HEK293 (cell line): ENCODE results near the gene LIMA1.
A peak's percentile ranks its signal among the peaks of the same experiment; 100 is the strongest.

Experiments
- AEBP2 ChIP-seq: fragments of 450-650 bp; formaldehyde crosslinking; IDR thresholded peaks from 2 replicates; pipeline ENCODE4 v1.5.1; 2016; ENCODE audit warnings: missing biosample characterization, missing genetic modification characterization, borderline replicate concordance
- BCL11B ChIP-seq: fragments of 450-650 bp; formaldehyde crosslinking; IDR thresholded peaks from 2 replicates; pipeline ENCODE4 v1.5.1; 2016; ENCODE audit warnings: low read depth, missing biosample characterization, missing genetic modification characterization
- FEZF1 ChIP-seq: fragments of 450-650 bp; formaldehyde crosslinking; IDR thresholded peaks from 2 replicates; pipeline ENCODE4 v1.5.1; 2016; ENCODE audit warnings: missing biosample characterization, missing genetic modification characterization
- IKZF3 ChIP-seq: fragments of 450-650 bp; IDR thresholded peaks from 2 replicates; pipeline ENCODE4 v1.5.0; 2018; ENCODE audit warnings: missing biosample characterization, mild to moderate bottlenecking, missing genetic modification characterization, moderate library complexity
- PRDM6 ChIP-seq: fragments of 450-650 bp; formaldehyde crosslinking; IDR thresholded peaks from 2 replicates; pipeline ENCODE4 v1.5.1; 2017; ENCODE audit warnings: missing biosample characterization, missing genetic modification characterization
- ZBTB10 ChIP-seq: fragments of 450-650 bp; formaldehyde crosslinking; IDR thresholded peaks from 2 replicates; pipeline ENCODE4 v1.5.1; 2016; ENCODE audit warnings: missing biosample characterization, missing genetic modification characterization
- ZBTB11 ChIP-seq: fragments of 450-650 bp; formaldehyde crosslinking; conservative IDR thresholded peaks from 2 replicates; pipeline ENCODE4 v1.5.1; 2016; ENCODE audit warnings: low read depth, missing biosample characterization, missing genetic modification characterization
- ZBTB17 ChIP-seq: fragments of 450-650 bp; formaldehyde crosslinking; IDR thresholded peaks from 2 replicates; pipeline ENCODE4 v1.5.1; 2016; ENCODE audit warnings: missing biosample characterization, missing genetic modification characterization
- ZEB2 ChIP-seq: fragments of 450-650 bp; formaldehyde crosslinking; IDR thresholded peaks from 2 replicates; pipeline ENCODE4 v1.5.1; 2016; ENCODE audit warnings: missing biosample characterization, missing genetic modification characterization
- ZFP37 ChIP-seq: fragments of 450-650 bp; formaldehyde crosslinking; IDR thresholded peaks from 2 replicates; pipeline ENCODE4 v1.5.1; 2016; ENCODE audit warnings: missing biosample characterization, missing genetic modification characterization
- ZNF10 ChIP-seq: fragments of 450-650 bp; formaldehyde crosslinking; IDR thresholded peaks from 2 replicates; pipeline ENCODE4 v1.5.1; 2017; ENCODE audit warnings: missing biosample characterization, missing genetic modification characterization
- ZNF112 ChIP-seq: fragments of 450-650 bp; formaldehyde crosslinking; IDR thresholded peaks from 2 replicates; pipeline ENCODE4 v1.5.0; 2017; ENCODE audit warnings: missing biosample characterization, missing genetic modification characterization
- ZNF114 ChIP-seq: fragments of 450-650 bp; formaldehyde crosslinking; IDR thresholded peaks from 2 replicates; pipeline ENCODE4 v1.5.0; 2017; ENCODE audit warnings: missing biosample characterization, missing genetic modification characterization
- ZNF138 ChIP-seq: fragments of 450-650 bp; formaldehyde crosslinking; IDR thresholded peaks from 2 replicates; pipeline ENCODE4 v1.5.1; 2016; ENCODE audit warnings: missing biosample characterization, missing genetic modification characterization, borderline replicate concordance
- ZNF140 ChIP-seq: fragments of 450-650 bp; formaldehyde crosslinking; IDR thresholded peaks from 2 replicates; pipeline ENCODE4 v1.5.1; 2016; ENCODE audit warnings: missing biosample characterization, missing genetic modification characterization
- ZNF16 ChIP-seq: fragments of 450-650 bp; formaldehyde crosslinking; IDR thresholded peaks from 2 replicates; pipeline ENCODE4 v1.5.1; 2016; ENCODE audit warnings: low read depth, missing biosample characterization, missing genetic modification characterization
- ZNF26 ChIP-seq: fragments of 450-650 bp; formaldehyde crosslinking; IDR thresholded peaks from 2 replicates; pipeline ENCODE4 v1.5.1; 2016; ENCODE audit warnings: missing biosample characterization, missing genetic modification characterization
- ZNF324 ChIP-seq: fragments of 450-650 bp; formaldehyde crosslinking; IDR thresholded peaks from 2 replicates; pipeline ENCODE4 v1.5.1; 2016; ENCODE audit warnings: missing biosample characterization, missing genetic modification characterization
- ZNF473 ChIP-seq: fragments of 450-650 bp; formaldehyde crosslinking; IDR thresholded peaks from 2 replicates; pipeline ENCODE4 v1.5.1; 2017; ENCODE audit warnings: missing biosample characterization, missing genetic modification characterization
- ZNF510 ChIP-seq: fragments of 450-650 bp; formaldehyde crosslinking; IDR thresholded peaks from 2 replicates; pipeline ENCODE4 v1.5.1; 2018; ENCODE audit warnings: mild to moderate bottlenecking, missing genetic modification characterization, missing biosample characterization; ENCODE audit not compliant: insufficient replicate concordance
- ZNF514 ChIP-seq: fragments of 450-650 bp; formaldehyde crosslinking; IDR thresholded peaks from 2 replicates; pipeline ENCODE4 v1.5.1; 2016; ENCODE audit warnings: missing biosample characterization, missing genetic modification characterization
- ZNF580 ChIP-seq: fragments of 450-650 bp; formaldehyde crosslinking; IDR thresholded peaks from 2 replicates; pipeline ENCODE4 v1.5.1; 2016; ENCODE audit warnings: missing biosample characterization, missing genetic modification characterization
- ZNF610 ChIP-seq: fragments of 450-650 bp; formaldehyde crosslinking; IDR thresholded peaks from 2 replicates; pipeline ENCODE4 v1.5.1; 2016; ENCODE audit warnings: missing biosample characterization, missing genetic modification characterization, borderline replicate concordance
- ZNF623 ChIP-seq: fragments of 450-650 bp; formaldehyde crosslinking; IDR thresholded peaks from 2 replicates; pipeline ENCODE4 v1.5.1; 2016; ENCODE audit warnings: missing biosample characterization, missing genetic modification characterization
- ZNF639 ChIP-seq: fragments of 450-650 bp; formaldehyde crosslinking; IDR thresholded peaks from 2 replicates; pipeline ENCODE4 v1.5.1; 2016; ENCODE audit warnings: missing biosample characterization, missing genetic modification characterization
- ZNF830 ChIP-seq: fragments of 450-650 bp; IDR thresholded peaks from 2 replicates; pipeline ENCODE4 v1.5.0; 2018; ENCODE audit warnings: missing biosample characterization, missing genetic modification characterization, low read depth, mild to moderate bottlenecking, moderate library complexity
- ZSCAN30 ChIP-seq: fragments of 450-650 bp; IDR thresholded peaks from 2 replicates; pipeline ENCODE4 v1.5.1; 2018; ENCODE audit warnings: missing biosample characterization, mild to moderate bottlenecking, missing genetic modification characterization, moderate library complexity

LIMA1 gene

GRCh38 chr12:50221228-50222008 is 61.9 kb downstream of the LIMA1 start (continued):
- TF ChIP-seq ZNF639 (tag by site-specific recombination) (peak; percentile 52; the same call in 1 of the 2 replicates), ZBTB17 (tag by site-specific recombination) (peak; percentile 93), ZNF610 (tag by site-specific recombination) (peak; percentile 47; the same call in 1 of the 2 replicates), ZNF510 (no peak), ZEB2 (tag by site-specific recombination) (peak; percentile 94), FEZF1 (tag by site-specific recombination) (peak; percentile 92), ZFP37 (tag by site-specific recombination) (no peak; the same call in 1 of the 2 replicates), ZNF623 (no peak), ZNF138 (no peak), ZNF112 (no peak), ZNF473 (tag by site-specific recombination) (no peak), ZSCAN30 (peak; percentile 92), ZBTB10 (tag by site-specific recombination) (no peak), ZNF26 (tag by site-specific recombination) (no peak), ZNF514 (no peak), ZBTB11 (no peak), ZNF580 (tag by site-specific recombination) (peak; percentile 82), IKZF3 (peak; percentile 99), AEBP2 (tag by site-specific recombination) (no peak), ZNF324 (tag by site-specific recombination) (0 out of 2 replicates have a peak, but pooled peaks have one; percentile 75), PRDM6 (tag by site-specific recombination) (peak; percentile 99), ZNF830 (tag by site-specific recombination) (no peak), ZNF114 (no peak), BCL11B (tag by site-specific recombination) (0 out of 2 replicates have a peak, but pooled peaks have one; percentile 41), ZNF10 (peak; percentile 97), ZNF140 (tag by site-specific recombination) (no peak), ZNF16 (tag by site-specific recombination) (no peak)
